GM18907 (cell line): ENCODE results near the gene EZH2.

ENCODE experiments used
- ATAC-seq: cut with Tn5 transposase; IDR thresholded peaks from one replicate; pipeline ENCODE4 v1.9.1; 2021; ENCODE audit warnings: mild to moderate bottlenecking, moderate library complexity; ENCODE audit not compliant: unreplicated experiment

EZH2 gene

DNA sequence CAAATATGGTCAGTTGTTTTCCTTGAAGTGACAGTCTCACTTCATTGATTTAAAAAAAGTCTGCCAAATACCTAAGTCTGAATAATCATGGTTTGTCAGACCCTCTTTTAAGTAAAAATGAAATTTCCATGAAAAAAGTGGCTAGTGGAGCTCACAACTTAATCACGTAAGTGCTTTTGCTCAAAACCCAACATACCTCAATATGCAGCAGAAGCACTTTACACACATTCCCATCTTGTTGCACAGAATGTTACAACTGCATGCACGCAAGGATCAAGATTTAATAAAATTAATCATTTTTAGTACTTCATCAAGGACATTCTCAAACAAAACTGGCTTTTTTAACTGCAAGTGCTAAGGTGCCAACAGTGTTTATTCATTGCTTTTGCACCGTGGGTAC lies 21.6 kb downstream of the EZH2 start:
- ATAC-seq = no peak

DNA sequence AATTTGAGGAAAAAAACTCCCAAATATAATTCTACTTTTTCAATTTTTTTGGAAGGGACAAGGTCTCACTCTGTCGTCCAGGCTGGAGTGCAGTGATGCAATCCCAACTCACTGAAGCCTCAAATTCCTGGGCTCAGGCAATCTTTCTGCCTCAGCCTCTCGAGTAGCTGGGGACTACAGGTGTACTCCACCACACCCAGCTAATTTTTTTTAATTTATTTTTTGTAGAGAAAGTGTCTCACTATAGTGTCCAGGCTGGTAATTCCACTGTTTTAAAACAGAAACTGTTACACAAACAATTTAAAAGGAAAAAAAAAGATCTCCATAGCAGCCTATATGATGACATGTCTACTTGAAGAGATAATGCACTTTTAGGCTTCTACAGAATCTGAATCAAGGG lies 25.6 kb downstream of the EZH2 start:
- ATAC-seq = no peak

DNA sequence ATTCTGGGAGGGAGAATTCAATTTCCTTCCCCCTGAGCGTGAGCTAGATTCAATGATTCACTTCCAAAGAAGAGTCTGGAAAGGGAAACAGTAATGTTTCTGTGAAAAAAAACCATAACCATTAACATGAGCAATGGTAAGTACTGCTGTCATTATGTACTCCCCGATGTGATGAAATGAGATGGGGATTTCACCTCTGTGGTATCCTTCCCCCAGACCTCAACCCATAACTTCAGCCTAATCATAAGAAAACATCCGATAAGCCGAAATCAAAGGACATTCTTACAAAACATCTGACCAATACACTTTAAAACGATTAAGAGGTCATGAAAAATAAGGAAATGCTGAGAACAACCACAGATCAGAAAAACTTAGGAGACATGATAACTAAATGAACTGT lies 27.2 kb downstream of the EZH2 start:
- peak; percentile 48 for ATAC-seq

DNA sequence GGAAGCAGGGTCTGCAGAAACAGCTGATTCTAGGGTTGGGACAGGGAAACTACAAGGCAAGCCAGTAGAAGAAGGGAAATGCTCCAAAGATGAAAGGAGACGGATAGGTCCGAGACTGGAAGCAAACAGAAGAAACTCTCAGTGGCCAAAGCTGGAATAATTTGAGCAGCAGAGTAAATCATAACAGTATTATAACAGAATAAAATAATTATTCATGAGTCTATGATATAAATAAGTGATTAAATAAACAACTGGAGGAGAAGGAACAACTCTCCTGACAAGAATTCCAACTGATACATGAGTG lies 27.6 kb downstream of the EZH2 start:
- no peak for ATAC-seq

DNA sequence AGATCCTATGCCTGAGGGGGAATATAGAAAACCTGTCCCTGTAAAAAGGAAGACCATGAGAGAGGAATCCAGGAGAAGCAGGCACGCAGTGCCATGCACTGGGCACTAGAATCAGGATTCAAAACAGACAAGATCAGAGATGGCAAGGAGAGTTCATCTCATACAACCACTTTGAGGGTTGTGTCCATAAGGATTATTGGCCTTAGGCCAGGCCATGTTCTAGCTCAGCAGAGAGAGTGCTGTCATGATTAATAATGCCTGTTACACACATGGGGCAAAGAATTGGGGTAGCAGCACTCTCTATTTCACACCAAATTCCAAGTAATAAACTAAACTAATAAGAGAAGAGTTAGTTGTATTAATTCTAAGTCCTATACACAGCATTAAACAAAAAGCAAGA lies 29.1 kb downstream of the EZH2 start:
- ATAC-seq = no peak

DNA sequence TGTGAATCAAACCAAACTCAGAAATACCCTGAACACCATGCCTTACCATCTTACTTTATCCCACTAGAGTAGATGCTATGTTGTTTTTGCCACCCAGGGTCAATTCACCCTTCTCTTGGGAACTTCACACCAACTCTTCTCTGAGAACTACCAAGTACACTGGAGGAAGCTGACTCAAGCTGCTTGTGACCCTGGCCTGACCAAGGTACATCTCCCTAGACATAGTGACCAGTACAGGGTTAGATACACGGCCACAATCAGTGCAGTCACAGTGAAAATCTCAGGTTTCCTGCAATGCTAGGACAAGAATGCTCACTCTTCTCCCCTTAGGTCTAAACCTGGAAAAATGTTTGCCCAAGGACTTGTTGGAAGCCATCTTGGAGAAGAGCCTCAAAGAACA lies 31.8 kb downstream of the EZH2 start:
- ATAC-seq = no peak

DNA sequence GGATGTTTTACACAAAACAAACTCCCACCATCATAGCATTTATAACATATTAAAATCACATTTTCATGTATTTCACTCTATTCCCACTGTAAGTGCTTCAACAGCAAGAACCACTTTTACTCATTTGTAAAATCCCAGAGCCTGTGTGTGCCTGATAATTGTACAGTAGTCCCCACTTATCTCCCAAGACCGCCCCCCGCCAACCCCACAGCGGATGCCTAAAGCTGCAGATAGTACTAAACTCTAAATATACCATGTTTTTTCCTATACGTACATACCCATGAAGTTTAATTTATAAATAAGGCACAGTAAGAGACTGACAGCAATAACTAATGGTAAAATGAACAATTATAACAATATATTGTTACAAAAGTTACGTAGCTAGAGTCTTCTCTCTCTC lies 33.5 kb downstream of the EZH2 start:
- no peak for ATAC-seq

DNA sequence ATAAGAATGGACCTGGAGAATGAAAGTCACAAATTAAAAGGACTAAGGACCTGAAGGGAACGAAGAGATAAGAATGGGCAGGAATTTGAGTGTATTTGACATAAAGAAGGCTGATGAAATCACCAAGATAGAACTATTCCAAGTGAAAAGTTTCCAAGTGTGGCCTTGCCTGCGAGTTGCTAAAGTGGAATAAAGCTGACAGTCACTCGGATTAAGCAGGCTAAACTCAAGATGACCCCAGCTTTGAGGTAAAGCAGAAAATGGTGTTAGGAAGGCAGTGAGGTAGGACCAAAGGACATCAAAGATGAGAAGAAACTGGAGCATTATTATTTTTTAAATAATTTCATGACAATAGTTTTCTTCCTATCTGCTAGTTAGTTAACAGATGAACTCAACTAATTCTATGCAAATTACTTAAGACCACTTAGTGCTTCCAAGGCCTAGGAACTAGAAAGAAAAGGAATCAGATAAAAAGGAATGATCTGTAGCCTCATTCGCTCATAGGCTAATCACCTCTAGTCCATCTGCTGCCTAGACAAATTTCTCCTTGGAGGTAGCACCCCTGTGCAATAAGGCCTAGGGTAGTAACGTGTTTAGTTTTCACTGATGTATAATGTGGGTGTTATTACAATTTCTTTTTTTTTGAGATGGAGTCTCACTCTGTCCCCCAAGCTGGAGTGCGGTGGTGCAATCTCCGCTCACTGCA lies 34.5 kb downstream of the EZH2 start:
- ATAC-seq = no peak

DNA sequence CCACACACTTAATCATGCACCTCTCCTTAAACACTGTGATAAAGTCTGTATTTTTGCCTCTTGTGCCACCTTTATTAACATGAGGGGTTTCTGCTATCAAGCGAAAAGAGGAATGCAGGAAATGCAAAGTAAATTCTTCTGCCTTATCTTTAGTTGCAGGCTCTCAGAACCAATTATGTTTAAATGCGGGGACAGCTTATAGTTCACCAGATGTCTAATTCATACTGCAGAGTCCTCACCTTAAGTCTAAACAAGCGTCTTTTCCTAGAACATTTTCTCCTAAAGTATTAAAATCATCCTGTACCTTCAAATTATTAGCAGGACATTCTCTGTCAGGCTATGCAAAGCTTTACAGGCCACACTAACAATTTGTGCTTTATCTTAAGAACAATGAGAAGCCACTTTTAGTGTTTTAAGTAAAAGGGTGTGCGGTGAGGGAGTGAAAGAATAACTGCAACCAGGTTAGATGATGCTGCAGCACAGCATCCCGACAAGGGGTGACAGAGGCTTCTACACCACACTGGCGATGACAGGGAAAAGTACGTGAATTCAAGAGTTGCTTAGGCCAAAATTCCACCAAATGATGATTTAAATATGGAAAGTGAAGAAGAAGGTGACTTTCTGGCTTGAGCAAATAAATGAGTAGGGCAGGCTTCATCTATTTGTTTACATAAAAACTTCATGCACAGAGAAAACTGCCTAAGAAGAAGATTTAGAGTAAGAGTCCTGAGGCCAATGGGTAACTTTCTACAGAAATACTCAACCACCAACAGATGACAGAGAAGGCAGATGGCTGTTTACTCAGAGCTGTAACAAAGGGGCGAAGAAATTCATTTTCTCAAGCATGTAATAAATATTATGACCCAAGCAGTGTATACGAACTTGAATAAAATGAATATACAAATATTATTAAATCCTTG lies 36.0 kb downstream of the EZH2 start:
- no peak for ATAC-seq

DNA sequence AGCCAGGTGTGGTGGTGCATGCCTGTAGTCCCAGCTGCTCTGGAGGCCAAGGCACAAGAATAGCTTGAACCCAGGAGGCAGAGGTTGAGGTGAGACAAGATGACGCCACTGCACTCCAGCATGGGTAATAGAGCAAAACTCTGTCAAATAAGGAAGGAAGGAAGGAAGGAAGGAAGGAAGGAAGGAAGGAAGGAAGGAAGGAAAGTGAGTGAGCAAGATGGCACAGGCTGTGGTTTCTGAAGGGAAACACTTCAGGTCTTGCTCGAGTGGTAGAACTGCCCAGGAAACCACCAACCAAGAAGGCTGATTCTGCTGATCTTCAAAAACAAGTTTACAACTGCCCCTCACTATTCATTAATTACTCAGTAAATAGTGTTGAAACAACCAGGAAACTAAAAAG lies 45.2 kb downstream of the EZH2 start:
- peak; percentile 57 for ATAC-seq

DNA sequence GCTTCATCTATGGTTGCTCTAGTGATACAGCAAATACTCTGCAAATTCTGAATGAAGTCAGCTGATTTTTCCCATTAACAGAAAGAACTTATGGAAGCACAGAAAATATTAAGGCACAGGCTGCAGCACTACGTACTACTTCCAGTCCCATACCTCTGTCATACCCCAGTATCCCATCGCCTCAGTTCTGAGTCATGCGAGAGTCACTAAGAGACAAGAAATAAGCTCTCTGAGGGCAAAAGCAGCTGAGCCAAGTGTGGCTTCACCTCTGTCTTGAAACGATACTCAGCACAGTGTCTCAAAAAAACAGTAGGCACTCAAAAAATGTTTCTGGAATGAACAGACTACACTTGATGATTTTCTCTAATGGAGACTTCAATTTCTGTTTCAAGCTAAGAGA lies 48.2 kb downstream of the EZH2 start:
- no peak for ATAC-seq

DNA sequence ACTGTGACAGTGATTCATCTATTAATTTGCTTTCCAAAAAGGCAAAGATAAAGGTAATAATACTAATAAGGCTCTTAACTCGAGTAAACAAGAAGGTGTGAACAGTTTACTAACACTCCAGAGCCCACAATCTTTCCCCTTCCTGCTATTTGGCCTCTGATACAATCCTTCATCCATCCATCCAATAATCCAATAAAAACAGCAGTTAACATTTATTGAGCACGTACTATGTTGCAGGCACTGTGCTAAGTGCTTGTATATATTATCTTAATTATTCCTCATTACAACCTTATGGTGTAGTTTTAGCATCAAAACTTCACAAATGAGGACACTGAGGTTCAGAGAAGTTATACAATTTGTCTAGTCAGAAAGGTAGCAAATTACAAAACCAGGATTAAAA lies 49.5 kb downstream of the EZH2 start:
- ATAC-seq = no peak

DNA sequence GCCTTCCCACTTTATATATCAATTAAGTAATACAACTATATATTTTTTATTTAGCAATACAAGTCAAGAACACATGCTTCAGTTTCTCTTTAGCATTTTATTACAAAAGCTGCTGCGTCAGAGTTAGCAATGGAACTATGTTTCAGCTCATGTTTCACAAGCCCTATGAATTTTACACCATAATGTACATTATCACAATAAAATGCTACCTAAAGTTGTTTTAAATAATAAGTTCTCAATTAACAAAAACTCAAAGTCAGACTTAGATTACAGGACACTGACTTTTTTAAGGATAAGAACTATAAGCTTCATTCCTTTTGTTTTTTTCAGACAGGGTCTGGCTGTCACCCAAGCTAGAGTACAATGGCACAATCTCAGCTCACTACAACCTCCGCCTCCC lies 52.3 kb downstream of the EZH2 start:
- no peak for ATAC-seq

DNA sequence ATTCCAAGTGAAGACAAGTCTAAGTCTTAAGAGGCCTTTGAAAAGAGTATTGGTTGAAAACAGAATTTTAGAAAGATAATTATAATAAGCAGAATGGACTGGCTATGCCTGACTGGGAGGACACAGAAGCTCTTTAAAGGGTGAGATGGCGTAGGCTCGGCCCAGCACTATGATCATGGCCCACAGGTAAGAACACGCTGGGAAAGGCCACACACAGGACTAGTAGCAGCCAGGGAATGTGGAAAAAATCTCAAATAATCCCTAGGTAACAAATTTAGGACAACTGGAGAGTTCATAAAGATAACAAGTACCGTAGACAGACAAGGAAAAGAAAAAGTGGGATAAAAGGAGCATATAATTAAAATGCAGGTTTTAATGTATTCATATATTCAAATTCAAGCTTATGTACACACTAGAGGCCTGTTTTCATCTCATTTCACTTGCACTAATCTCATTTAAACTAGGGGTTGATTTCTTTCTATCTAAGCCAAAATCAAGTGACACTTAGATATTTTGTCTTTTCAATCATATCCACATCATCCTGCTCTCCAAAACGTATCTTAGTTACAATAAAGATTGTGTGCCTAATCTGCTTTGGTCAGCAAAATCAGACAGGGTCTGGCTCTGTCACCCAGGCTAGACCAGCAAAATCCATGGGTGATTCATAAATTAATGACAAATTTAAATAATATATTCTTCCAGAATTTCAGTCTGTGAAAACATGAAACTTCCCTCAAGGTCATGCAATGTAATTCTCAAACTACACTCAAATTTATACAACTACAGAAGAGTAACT lies 53.0 kb downstream of the EZH2 start:
- ATAC-seq = no peak

DNA sequence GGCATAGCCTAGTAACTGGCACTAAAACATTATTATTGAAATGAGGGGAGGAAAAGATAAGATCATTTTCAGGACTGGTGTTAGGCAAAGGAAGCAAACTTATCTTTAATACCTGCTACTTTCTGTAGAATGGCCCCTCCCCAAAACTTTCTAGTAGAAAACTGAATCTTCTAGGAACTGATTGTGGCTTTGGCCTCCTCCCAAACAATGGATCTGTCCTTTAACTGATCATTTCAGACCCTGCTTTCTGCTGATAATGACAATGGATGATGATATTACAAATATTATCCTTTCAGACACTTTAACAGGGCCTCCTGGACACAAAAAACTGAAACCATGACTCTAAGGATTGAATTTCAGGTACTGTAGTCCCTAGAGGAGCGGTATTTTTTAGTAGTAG lies 55.1 kb downstream of the EZH2 start:
- ATAC-seq = no peak

DNA sequence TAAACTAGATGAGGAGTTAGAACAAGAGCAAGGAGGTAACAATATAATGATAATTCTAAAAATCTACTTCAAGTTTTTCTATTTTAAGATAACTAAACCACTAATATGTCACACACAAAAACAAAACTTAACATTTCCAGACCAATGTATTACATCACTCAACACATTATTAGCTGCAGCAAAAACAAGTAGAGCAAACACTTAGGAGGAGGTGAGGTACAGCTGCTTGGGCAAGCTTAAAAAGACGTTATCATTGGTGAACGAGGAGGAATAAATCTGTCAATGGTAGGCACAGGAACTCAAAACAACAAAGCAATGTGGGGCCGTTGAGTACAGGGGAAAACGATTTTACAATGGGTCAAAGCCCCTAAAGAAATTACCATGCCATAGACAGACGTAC lies 58.8 kb downstream of the EZH2 start:
- no peak for ATAC-seq

DNA sequence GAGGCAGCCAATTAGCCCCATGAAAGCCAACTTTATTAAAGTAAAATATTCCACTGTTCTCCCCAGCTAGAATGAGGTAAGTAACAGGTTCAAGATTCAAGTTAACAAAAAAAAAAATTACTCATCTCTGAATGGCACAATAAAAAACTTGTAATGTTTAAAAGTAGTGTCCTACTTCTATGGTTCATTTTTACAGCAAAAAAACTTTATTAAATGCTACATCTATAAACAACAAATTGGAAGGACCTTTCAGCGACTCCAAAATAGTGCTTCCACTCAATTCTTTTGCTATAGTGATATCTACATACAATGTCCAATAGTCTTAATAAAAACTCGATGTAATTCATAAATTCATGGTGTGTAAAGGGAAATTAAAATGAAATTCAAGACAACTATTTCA lies 59.2 kb downstream of the EZH2 start:
- no peak for ATAC-seq

DNA sequence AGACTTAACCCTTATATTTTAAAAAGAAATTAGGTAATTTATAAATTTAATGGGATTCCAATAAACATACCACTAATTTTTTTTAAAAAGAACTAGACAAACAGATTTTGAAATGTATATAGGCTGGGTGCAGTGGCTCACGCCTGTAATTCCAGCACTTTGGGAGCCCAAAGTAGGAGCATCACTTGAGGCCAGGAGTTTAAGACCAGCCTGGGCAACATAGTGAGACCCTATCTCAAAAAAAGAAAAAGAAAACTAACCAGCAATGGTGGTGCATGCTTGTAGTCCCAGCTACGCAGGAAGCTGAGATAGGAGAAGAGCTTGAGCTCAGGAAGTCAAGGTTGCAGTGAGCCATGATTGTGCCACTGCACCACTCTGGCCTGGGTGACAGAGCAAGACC lies 62.7 kb downstream of the EZH2 start:
- ATAC-seq = no peak

DNA sequence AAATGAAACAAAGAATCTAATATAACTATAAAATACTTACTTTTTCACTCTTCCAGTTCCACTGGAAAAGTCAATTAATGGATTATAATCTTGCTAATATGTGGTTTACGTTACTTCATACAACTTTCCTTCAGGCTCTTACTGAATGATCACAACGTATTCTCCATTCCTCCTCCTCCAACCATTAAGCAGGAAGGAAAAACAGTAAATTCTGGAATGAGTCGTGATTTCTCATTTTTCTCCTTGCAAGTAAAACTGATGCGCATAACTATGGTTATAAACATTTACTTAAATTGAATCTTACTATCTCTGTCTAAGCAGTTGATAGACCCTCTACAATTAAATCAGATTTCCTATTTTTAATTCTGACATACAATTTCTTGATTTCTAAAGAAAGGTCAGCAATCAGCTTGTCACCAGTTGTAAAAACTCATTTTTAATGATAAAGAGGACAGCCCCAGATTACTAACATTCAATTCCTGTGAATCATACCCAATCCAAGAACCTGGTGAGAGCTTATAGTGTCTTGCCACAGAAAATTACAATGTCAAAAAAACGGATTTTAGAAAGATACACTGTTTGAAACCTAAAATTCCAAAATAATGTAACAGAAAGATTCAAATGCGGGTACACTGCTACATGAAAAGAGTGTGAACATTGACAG lies 64.3 kb downstream of the EZH2 start:
- ATAC-seq = no peak

DNA sequence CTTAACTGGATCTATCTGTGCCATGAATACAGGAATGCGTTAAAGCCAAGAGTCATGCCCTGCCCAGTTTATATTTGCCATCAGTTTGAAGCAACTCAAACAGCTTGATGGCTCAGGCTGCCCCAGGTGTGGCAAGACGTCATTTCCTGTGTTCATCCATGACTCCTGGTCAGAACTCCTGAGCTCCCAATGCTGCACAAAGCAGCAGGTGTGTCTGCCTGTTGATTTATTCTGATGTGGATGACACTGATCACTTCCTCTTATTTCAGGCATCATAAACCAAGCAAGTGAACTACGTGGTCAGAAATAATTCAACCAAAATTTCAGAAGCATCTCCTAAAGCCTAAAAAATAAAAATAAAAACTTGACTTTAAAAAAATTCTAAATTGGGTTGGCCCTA lies 68.5 kb downstream of the EZH2 start:
- ATAC-seq = no peak

DNA sequence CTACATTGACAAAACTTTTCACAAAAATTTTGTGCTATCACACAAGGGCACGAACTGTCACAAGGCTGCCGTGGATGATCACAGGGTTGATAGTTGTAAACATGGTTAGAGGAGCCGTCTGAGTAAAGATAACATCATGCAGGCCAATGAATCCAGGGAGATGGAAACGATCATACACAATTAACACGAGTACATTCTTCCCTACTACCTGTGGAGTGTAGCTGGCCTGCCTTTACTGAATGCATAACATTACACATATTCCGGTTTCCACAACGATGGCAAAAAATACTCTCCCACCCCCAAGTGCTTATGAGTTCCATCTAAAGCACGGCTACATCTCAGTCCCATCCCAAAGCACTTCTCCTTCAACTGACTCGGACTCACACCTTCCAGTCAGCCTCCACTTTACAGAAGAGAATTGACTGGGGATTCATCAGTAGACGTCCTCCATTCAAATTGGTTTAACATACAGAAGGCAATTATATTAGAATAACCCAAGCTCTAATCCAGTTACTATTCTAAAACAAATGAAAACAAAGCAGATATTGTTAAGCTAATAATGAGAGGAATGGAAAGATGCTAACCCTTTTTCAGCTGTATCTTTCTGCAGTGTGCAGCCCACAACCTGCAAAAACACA lies 69.0 kb downstream of the EZH2 start:
- no peak for ATAC-seq
